HG02870 (cell line): ENCODE data around the gene FAF1.
A peak's percentile ranks its signal among the peaks of the same experiment; 100 is the strongest.

Source experiments
- ATAC-seq: cut with Tn5 transposase; IDR thresholded peaks from one replicate; pipeline ENCODE4 v1.9.1; 2021; ENCODE audit warnings: mild to moderate bottlenecking, moderate library complexity; ENCODE audit not compliant: unreplicated experiment

FAF1 gene

DNA sequence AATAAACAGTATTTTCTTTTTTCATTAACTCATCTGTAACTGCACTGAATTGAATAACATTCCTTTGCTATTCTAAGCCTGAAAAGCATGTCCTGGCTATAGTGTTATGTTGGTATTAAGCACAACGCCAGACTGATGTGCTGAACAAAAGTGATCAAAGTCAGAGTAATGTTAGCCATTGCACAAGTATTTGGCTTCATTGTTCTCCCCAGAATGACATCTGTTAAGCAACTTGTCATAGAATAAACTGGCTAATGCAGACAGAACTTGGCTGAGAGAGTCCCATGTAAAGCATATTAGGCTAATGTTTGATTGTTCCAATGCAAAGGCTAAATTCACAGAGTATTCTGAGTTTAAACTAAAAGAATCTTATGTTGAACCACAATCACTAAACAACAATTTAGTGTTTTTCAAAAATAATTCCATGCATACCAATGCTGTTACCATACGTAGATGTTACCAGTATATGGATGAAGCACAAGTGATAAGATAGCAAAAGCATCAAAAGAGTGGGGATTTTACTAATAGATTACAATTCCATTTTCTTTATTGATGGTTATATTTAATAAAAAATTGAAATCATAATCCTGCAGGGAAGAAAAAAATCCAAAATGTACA lies 301.5 kb downstream of the FAF1 start:
- ATAC-seq: no peak

DNA sequence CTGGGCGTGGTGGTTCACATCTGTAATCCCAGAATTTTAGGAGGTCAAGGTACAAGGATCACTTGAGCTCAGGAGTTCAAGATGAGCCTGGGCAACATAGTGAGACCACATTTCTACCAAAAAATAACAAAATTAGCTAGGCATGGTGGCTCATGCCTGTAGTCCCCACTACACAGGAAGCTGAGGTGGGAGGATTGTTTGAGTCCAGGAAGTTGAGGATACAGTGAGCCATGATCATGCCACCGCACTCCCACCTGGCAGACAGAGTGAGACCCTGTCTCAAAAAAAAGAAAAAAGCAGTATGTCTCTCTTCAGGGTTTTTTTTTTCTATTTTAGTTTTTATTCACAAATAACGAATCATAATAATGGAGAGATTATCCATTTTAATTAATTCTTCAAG lies 303.1 kb downstream of the FAF1 start:
- no peak for ATAC-seq

DNA sequence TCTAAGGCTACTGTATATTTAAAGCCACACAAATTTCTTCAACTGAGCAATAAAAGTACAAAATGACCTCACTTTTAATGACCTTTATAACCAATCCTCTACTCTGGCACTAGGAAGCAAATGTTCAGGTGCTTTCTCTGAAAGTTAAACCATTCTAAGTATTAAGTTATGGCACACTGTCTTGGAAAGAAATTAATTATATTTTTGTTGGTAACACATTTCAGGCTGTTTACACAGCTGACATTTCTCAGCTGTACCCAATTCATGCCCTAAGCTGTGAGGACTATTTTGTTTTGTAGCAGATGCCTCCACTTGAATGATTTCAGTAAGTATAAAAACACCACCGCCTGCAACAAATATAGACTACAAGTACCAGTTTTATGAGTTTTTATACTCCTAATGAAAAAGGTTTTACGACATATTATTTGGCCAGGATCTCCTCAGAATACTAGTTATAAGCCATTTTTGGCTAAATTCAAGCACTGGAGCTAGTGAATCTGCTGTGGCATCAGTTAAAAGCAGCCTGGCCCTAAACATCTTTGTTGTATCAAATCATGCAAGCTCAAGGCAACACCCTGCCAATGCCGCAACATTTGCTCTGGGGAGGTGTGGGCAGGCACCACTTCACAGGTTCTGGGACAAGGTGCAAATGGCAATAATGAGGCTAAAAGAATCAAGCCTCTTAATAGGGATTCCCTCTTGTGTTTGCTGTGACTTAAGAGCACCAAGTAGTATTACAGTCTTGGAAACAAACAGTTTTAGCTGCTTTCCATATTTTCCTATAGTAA lies 308.4 kb downstream of the FAF1 start:
- no peak for ATAC-seq

DNA sequence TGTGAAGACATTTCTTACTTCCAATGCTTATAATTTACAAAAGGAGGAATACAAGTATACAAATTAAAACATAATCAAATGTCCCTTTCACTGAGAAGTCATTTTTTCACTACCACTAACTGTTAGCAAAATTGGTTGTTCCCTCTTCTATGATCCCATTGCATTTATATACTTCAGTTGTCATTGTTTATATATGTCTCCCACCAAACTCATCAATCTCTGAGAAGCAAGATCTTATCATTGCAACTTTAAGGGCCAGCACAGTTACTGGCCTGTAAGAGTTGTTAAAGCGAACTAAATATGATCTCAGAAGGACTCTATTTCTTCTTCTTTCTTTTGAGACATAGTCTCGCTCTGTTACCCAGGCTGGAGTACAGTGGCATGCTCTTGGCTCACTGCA lies 313.5 kb downstream of the FAF1 start:
- ATAC-seq: no peak

DNA sequence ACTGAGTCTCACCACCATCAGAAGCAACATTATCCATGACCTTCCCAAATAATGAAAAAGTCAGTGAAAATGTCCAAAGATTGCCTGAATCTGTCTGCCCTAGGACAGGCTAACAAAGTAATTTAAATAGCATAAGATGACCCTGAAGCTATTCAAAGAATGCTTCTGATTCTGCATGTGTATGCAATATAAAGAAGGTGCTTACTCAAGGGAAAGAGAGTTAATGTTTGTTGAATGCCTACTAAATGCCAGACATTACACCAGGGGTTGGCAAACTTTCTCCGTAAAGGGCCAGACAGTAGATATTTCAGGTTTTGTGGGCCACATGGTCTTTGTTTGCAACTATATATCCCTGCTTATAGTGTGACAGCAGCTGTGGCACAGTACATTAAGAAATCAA lies 314.9 kb downstream of the FAF1 start:
- no peak for ATAC-seq

DNA sequence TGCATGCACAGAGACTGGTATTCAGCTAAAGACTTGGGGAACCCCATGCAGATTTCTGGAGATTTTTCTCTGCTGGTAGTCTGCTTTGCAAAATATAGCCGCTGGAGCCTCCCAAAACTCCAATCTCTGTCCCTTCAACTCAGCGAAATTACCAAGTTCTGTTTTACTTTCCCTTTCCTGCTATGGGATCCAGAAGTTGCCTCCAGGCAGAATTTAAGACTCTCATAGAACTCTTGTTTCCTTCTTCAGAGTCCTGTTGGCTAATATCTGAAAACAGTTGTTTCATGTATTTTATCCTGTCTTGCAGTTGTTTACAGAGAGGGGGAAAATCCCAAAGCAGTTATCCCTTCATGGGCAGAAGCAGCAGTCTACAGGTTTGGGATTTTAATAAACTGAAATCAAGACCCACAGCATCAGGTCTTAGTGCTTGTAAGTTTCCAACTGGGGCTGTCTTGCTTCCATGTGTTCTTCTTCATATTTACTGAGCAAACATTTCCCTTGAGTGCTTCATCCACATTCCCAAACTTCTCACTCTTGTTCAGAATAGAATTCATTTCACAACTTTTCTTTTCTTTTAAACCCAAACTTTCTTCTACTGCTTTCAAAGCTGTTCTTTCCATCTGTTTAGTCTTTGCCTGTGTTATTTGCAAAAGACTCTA lies 315.5 kb downstream of the FAF1 start:
- no peak for ATAC-seq

DNA sequence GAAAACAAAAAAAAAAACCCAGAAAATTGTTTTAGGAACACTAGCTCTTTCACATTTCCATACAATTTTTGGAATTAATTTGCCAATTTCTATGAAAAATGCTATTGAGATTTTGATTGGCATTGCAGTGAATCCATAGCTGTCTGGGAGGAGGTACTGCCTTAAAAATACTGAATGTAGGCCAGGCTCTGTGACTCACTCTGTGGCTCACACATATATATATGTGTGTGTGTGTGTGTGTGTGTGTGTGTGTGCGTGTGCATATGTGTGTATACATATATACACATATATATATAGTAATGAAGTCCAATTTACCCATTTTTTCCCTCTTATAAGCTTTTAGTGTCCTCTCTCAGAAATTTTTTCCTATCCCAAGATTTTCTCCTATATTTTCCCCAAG lies 322.6 kb downstream of the FAF1 start:
- ATAC-seq: no peak

DNA sequence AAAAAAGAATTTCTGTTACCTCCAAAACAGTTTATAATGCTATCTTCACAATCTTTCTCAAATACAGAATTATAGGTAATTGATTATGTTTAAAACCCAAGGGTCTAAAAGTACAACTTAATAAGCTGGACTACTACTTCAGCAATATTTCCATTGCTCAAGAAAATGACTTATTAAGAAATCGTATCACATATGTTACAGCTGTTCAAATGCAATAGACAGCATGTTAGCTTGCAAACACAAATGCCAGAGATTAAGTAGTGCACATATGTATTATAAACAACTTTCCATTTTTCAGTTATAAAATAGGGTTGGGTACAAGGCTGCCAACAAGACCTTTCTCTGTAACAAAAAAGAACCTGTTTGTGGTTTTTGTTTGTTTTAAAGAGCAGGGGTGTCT lies 325.8 kb downstream of the FAF1 start:
- ATAC-seq: no peak

DNA sequence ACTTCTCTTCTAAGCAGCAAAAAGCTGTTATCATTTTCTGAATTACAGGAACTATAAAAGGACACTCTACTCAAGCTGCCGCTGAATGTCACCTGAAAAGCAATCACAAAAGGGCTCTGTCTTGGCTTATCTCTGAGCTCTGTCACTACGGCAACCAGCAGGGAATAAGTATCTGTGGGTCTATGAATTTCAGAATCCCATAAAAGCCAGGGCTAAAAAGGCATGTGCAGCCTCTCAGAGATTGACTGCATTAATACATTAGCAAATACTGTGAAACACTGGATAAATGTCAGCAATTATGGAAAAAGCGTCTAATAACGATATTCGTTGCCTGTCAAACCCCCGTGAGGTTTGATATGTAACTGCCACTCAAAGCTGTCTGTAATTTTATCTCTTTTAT lies 326.6 kb downstream of the FAF1 start:
- no peak for ATAC-seq

DNA sequence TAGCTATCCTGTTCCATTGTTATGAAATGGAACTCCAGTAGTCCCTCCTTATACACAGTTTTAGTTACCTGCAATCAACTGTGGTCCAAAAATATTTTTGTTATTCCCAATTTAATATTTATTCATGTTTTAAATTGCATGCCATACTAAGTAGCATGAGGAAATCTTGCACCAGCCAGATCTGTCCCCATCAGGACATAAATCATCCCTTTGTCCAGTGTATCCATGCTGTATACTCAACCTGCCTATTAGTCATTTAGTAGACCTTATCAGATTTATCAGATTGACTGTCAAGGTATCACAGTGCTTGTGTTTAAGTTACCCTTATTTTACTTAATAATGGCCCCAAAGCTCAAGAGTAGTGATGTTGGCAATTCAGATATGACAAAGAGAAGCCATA lies 328.9 kb downstream of the FAF1 start:
- ATAC-seq: no peak

DNA sequence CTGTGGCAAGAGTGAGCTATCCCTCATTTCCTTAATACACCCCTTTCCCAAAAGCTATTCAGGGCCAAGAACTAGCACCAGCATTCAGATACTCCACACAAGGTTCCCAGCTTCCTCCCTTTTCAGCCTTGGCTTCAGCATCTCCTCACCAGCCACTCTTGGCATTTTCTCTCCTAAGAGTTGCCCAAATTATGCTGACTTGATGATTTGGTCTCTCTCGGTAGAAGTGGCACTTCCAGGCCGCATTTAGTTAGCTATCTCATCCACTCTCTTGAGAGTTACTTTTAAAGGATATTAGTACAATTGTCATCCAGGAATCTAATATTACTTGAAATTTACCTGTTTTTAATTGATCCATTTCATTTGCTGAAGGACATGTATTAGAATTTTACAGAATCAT lies 337.8 kb downstream of the FAF1 start:
- ATAC-seq: no peak

DNA sequence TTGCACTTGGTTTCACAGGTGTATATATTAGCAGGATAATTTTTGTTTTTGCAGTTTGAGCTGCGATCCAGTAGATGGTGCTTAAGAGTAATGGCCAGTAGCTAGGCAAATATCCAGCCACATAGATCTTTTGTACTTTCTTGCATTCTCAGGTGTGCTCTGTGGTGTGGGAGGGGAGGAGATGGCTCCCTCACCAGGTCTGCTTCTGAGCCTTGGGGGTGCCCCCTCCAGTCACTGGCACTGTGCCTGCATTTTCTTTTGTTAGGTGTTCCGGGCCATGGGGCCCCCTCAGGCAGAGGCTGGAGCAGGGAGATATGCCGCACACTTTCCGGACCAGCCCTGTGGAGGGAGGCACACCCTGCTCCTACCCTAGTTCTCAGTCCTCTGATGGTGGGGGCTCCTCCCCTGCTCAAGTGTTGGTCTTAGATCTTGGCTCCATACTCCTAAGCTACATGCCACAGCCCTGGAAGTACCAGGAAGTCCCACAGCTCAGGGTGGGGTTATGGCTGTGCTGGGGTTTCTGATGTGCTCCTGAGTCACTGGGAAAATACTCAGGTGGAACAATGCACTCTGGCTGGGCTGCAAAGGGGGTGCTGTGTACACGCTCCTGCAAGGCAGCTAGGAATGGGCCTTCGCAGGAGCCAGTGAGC lies 339.3 kb downstream of the FAF1 start:
- ATAC-seq: no peak

DNA sequence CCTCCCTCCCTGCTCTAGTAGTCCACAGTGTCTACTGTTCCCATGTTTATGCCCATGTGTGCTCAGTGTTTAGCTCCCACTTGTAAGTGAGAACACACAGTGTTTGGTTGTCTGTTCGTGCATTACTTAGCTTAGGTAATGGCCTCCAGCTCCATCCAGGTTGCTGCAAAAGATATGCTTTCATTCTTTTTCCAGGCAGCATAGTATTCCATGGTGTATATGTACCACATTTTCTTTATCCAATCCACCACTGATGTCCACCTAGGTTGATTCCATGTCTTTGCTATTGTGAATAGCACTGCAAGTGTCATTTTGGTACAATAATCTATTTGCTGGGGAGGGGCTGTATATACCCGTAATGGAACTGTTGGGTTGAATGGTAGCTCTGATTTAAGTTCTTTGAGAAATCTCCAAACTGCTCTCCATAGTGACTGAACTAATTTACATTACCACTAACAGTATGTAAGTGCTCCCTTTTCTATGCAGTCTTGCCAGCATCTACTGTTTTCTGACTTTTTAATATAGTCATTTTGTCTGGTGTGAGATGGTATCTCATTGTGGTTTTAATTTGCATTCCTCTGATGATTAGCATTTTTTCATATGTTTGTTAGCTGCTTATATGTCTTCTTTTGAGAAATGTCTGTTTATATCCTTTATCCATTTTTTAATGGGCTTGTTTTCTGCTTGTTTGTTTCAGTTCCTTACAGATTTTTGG lies 344.9 kb downstream of the FAF1 start:
- no peak for ATAC-seq

DNA sequence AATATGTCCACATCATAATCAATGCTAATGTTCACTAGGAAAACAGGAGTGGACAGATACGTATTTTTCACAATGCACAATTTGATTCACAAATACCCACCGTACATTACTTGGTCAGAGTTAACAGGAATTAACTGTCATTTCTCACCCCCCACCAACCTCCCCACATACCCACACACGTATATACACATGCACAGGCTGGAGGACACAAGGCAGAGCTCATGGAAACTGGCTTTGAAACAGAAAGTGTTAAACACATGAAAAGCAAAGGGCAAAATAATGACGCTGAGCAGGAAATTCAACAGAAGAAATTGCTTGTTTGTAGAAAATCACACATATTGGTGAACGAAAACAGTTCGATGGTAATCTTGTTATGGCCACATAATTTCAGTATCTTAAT lies 348.4 kb downstream of the FAF1 start:
- ATAC-seq: no peak

DNA sequence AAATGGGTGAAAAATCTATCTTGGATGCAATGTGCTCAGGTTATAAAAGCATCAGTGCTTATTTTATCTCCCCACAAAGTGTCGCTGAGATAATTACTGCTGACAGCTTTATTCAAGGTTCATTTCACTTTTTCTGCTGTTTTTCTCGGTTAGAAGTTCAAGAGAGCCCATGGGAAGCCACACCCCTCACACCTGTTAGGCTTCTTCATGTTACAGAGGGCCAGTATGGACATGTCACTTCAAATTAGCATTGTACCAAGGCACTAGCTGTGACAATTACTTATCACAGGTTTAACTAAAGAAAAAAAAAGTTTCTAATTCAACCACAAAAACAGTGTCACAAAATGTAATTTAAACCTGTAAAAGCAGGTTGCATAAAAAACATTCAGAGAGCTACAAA lies 349.5 kb downstream of the FAF1 start:
- ATAC-seq: peak; percentile 82

DNA sequence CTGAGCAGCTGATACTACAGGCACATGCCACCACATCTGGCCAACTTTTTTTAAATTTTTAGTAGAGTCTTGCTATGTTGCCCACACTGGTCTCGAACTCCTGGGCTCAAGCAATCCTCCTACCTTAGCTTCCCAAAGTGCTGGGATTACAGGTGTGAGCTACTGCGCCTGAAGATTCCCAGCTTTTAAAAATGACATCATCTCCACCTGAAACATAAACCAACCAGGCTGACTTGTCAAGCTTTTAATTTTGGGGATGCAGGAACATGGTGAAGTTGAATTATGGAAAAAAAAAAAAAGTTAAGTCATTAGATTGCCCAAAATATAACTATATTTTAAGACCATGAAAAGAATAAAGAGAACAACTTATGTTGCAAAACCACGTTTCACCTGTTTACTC lies 350.6 kb downstream of the FAF1 start:
- ATAC-seq: no peak

DNA sequence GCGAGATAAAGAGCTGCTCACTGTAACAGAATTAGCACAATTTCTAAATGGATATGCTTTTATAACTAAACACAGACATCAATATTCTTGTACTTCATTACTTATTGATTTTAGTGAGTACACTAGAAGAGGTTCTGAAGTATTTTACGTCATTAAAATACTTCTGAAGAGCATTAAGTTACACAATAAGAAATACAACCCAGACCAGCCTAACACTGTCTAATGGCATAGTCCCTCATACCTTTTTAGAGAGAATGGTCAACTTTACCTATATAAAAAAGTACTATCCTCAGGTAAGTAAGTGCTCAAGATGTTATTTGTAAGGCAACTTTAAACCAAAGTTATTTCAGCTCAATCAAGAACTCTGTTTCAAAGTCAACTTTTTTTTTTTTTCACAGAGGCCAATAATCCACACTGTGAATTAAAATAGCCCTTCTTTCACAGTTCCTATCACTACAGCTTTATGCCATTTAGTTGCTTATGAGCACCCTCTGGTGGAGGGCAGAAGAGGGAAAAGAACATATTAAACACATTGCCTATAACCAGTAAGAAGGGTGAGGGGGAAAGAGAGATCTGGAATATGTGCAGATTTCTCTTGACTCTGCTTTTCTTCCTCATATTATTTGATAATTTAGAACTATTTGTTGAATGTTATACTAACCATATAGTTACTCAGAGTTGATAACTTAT lies 354.7 kb downstream of the FAF1 start:
- ATAC-seq: no peak

DNA sequence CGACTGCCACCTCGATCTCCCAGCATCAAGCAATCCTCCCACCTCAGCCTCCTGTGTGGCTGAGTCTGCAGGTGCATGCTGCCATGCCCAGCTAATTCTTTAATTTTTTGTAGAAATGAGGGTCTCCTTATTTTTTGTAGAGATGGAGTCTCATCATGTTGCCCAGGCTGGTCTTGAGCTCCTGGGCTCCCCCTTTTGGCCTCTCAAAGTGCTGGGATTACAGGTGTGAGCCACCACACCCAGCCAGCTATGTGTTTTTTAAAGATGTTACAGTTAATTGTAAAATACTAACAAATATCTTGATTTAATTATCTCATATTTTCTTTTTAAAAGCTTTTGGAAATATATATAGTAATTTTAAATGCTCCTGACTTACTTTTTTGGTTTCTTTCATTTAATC lies 355.5 kb downstream of the FAF1 start:
- no peak for ATAC-seq

DNA sequence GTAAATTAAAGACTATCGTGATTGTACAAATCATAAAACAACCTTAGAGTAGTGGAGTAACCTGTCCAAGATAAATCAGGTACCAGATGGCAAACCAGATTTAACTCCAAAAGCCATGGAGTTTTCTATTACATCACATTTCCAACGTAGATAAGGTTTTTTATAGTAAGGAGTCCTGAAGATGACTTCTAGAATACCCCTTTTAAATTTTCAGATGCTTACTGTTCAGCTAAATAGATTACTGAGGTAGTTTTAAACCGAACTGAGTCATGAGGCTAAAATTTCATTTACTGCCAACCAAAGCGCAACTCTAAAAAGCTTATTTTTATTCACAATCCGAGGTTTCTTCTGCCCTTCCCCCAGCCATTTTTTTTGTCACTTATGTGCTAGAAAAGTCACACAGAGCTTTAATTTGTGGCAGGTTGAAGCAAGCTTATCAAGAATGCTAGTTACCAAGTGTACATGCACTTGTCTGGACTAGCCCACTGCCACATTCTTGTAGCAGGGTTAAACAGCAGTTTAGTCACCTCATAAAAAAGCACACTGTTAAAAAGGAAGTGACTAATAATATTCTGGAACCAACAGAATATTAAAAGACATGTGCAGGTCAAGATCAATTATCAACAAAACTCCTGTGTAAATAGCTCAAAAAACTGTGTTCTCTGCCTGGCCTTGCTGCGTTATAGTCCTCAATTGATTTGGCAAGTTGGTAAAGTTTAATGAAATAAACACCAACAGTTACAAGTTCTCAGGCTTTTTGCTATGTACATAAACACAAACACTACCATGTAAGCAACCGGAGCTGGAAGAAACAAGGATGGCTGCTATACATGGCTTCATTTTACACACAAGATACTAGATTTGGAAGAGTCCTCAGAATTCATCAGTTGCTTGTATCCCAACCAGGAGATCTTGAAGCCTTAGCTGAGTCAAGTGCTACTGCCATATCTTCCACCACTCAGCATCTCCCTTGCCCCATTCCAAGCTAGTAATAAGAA lies 356.5 kb downstream of the FAF1 start:
- peak; percentile 81 for ATAC-seq
